ENCODE data around the gene OR56A3.

Gene OR56A3, protein sequence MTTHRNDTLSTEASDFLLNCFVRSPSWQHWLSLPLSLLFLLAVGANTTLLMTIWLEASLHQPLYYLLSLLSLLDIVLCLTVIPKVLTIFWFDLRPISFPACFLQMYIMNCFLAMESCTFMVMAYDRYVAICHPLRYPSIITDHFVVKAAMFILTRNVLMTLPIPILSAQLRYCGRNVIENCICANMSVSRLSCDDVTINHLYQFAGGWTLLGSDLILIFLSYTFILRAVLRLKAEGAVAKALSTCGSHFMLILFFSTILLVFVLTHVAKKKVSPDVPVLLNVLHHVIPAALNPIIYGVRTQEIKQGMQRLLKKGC

DNA sequence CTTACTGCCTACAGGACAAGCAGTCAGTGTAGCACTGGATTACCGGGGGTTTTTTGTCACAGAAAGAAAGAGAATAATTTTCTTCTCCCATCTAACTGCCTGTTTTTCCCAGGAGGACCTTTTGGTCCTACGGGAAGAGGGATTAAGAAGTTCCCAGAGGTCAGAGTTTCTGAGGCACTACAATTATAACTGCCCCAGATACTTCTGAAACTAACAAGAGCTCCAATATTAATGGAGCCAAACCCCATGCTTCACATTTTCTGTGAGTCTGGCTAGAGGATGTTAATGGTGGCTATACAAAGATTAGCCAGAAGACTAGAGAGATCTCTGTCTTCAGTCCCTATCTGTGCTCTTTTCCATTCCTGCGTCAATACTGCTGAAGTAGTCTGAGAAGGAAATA lies at the start of gene OR56A3:
OR56A3 (plus strand) TSS at position 301 of the 400 bp plus-strand sequence. CDS start 5,096 bp downstream, outside the sequence.
- no peak within 1 kb of the TSS for H3K4me2 ChIP-seq (ENCODE audit: low read length)
- no peak within 1 kb of the TSS for H3K9ac ChIP-seq (ENCODE audit: low read length)
- no peaks in the 10 kb centered on the region for H3K9me2 ChIP-seq (ENCODE audit: low read depth, low read length)
- no peaks in the 10 kb centered on the region for H3K36me3 ChIP-seq (ENCODE audit: insufficient read depth, low read length)
- H3K4me1 ChIP-seq (ENCODE audit: insufficient read depth, low read length, severe bottlenecking) = no peaks in the 10 kb centered on the region
- no peak within 1 kb of the TSS for H2AFZ ChIP-seq (ENCODE audit: low read length)
- H3K4me3 ChIP-seq (ENCODE audit: low read depth, low read length, poor library complexity, severe bottlenecking) = no peak within 1 kb of the TSS
- no peak for TF ChIP-seq EZH2 (IDR thresholded peaks at IDR 0.05; ENCODE audit: borderline replicate concordance, low read length)
- TF ChIP-seq, protein P1, sequence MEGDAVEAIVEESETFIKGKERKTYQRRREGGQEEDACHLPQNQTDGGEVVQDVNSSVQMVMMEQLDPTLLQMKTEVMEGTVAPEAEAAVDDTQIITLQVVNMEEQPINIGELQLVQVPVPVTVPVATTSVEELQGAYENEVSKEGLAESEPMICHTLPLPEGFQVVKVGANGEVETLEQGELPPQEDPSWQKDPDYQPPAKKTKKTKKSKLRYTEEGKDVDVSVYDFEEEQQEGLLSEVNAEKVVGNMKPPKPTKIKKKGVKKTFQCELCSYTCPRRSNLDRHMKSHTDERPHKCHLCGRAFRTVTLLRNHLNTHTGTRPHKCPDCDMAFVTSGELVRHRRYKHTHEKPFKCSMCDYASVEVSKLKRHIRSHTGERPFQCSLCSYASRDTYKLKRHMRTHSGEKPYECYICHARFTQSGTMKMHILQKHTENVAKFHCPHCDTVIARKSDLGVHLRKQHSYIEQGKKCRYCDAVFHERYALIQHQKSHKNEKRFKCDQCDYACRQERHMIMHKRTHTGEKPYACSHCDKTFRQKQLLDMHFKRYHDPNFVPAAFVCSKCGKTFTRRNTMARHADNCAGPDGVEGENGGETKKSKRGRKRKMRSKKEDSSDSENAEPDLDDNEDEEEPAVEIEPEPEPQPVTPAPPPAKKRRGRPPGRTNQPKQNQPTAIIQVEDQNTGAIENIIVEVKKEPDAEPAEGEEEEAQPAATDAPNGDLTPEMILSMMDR (IDR thresholded peaks at IDR 0.05; ENCODE audit: low read length) = no peak
- no peak within 1 kb of the TSS for H3K27ac ChIP-seq (ENCODE audit: low read depth, low read length, poor library complexity, severe bottlenecking)
- H3K27me3 ChIP-seq (ENCODE audit: insufficient read depth, low read length) = no peaks in the 10 kb centered on the region
- H3K9me3 ChIP-seq (ENCODE audit: low read length) = no peaks in the 10 kb centered on the region
- H3K79me2 ChIP-seq (ENCODE audit: insufficient read depth, low read length) = no peaks in the 10 kb centered on the region
- no peaks in the 10 kb centered on the region for H4K20me1 ChIP-seq (ENCODE audit: insufficient read depth, low read length)
- no peaks in the 10 kb centered on the region for H3F3A ChIP-seq (ENCODE audit: insufficient read depth, low read length)

DNA sequence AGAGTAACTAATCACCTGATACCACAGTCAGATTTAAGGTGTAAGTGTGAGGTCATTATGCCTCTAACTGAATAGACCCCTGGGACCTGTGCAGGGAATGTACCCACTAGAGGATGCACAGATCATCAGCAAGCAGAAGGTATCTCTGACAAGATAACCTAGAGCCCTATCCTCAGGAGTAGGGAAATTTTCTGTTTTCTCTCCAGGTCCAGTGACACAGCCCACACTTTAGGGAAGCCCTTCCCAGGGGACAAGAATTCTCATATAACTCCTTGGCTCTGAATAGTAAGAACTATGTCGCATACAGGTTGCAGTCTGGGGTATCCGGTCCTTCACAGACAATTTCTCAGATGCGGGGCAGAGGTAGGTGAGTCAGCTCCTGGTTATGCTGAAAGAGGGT lies 49.1 kb upstream of the OR56A3 start, which contains the start of gene OR52E5:
OR52E5 (plus strand) TSS at position 301 of the 400 bp plus-strand sequence. CDS start 7,569 bp downstream, outside the sequence.
- Histone ChIP-seq H3K79me2 (ENCODE audit: insufficient read depth, low read length) (no peaks in the 10 kb centered on the region), H3K4me1 (ENCODE audit: insufficient read depth, low read length, severe bottlenecking) (no peaks in the 10 kb centered on the region), H3K4me3 (ENCODE audit: low read depth, low read length, poor library complexity, severe bottlenecking) (no peak within 1 kb of the TSS), H2AFZ (ENCODE audit: low read length) (no peak within 1 kb of the TSS), H3K36me3 (ENCODE audit: insufficient read depth, low read length) (no peaks in the 10 kb centered on the region), H4K20me1 (ENCODE audit: insufficient read depth, low read length) (no peaks in the 10 kb centered on the region), H3K4me2 (ENCODE audit: low read length) (no peak within 1 kb of the TSS), H3K9me3 (ENCODE audit: low read length) (no peaks in the 10 kb centered on the region), H3K27me3 (ENCODE audit: insufficient read depth, low read length) (no peaks in the 10 kb centered on the region), H3K27ac (ENCODE audit: low read depth, low read length, poor library complexity, severe bottlenecking) (no peak within 1 kb of the TSS), H3K9ac (ENCODE audit: low read length) (no peak within 1 kb of the TSS), H3K9me2 (ENCODE audit: low read depth, low read length) (no peaks in the 10 kb centered on the region), H3F3A (ENCODE audit: insufficient read depth, low read length) (no peaks in the 10 kb centered on the region)
- TF ChIP-seq, protein P1 (IDR thresholded peaks at IDR 0.05; ENCODE audit: low read length) = no peak
- TF ChIP-seq EZH2 (IDR thresholded peaks at IDR 0.05; ENCODE audit: borderline replicate concordance, low read length) = no peak

DNA sequence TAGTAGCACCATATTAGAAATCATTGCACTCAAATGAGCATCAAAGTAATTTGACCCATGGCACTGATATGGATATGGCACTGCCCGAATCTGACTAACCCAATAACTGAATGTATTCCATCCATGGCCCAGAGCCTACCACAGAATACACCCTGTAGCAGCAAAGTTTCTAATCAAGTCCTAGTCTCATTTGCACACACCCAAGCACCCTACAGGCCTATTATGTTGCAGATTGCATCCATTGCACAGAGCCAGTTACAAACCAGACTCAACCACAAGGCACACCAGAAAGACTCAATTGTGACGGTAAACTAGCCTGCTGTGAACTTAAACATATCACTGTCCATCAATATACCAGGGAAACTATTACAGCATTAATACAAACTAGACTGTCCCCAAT lies 42.5 kb upstream of the OR56A3 start:
- no peak overlapping the region for H2AFZ ChIP-seq (ENCODE audit: low read length)
- H3F3A ChIP-seq (ENCODE audit: insufficient read depth, low read length) = no peaks in the 10 kb centered on the region
- no peaks in the 10 kb centered on the region for H3K79me2 ChIP-seq (ENCODE audit: insufficient read depth, low read length)
- no peak overlapping the region for H3K4me2 ChIP-seq (ENCODE audit: low read length)
- H3K9me2 ChIP-seq (ENCODE audit: low read depth, low read length) = no peaks in the 10 kb centered on the region
- H4K20me1 ChIP-seq (ENCODE audit: insufficient read depth, low read length) = no peaks in the 10 kb centered on the region
- no peak overlapping the region for H3K4me3 ChIP-seq (ENCODE audit: low read depth, low read length, poor library complexity, severe bottlenecking)
- no peaks in the 10 kb centered on the region for H3K27me3 ChIP-seq (ENCODE audit: insufficient read depth, low read length)
- H3K27ac ChIP-seq (ENCODE audit: low read depth, low read length, poor library complexity, severe bottlenecking) = no peak overlapping the region
- no peaks in the 10 kb centered on the region for H3K9me3 ChIP-seq (ENCODE audit: low read length)
- no peak for TF ChIP-seq EZH2 (IDR thresholded peaks at IDR 0.05; ENCODE audit: borderline replicate concordance, low read length)
- TF ChIP-seq, protein P1 (IDR thresholded peaks at IDR 0.05; ENCODE audit: low read length) = no peak
- no peaks in the 10 kb centered on the region for H3K36me3 ChIP-seq (ENCODE audit: insufficient read depth, low read length)
- no peaks in the 10 kb centered on the region for H3K4me1 ChIP-seq (ENCODE audit: insufficient read depth, low read length, severe bottlenecking)
- H3K9ac ChIP-seq (ENCODE audit: low read length) = no peak overlapping the region
